ENCODE measurements around the gene CHRNB1. TPM values are rescaled to one million over a fixed set of nuclear protein-coding genes. Genes with fewer than 3 reads are reported as not detected.
"Not testable (repeated sequence)": the region's sequence is repeated elsewhere in the genome, so short reads cannot be mapped to it uniquely, and the experiment has no call there.

CHRNB1 gene
- total RNA-seq, 1 donor from 2014 or later: 5.9 TPM

GRCh38 chr17:7471729-7472128 is 26.9 kb downstream of the CHRNB1 start:
- intact Hi-C loops (cut with micrococcal nuclease): no loop called here
- Mint-ChIP-seq H3K27me3 (no peaks in the 10 kb centered on the region), H3K4me1 (peaks cover 47% of the 10 kb centered on the region), H3K36me3 (ENCODE audit: low read depth) (peaks cover 10% of the 10 kb centered on the region), H3K4me3 (no peak overlapping the region), H3K9me3 (no peaks in the 10 kb centered on the region), H3K27ac (peak overlapping the region; percentile 61)
- DNase-seq (no peak), ATAC-seq (ENCODE audit: low read depth) (no peak)
- ChIA-PET POLR2A (no interaction called here), CTCF (no interaction called here)
- no peak for TF ChIP-seq CTCF (IDR thresholded peaks at IDR 0.05)

- POLR2A ChIA-PET: interaction anchor here (0.6 to 5.6 kb wide), 3 partner anchors 10 to 1887 kb away, joined by 4 to 45 read pairs (median 28); partner anchors contain the start of gene POLR2A
- H3K36me3 Mint-ChIP-seq (ENCODE audit: low read depth); H3K9me3 Mint-ChIP-seq; H3K27me3 Mint-ChIP-seq; intact Hi-C loops (cut with micrococcal nuclease); DNase-seq; H3K27ac Mint-ChIP-seq; H3K4me3 Mint-ChIP-seq; ATAC-seq (ENCODE audit: low read depth): not testable (repeated sequence)
- CTCF ChIA-PET: interaction anchor here (1.6 to 2.0 kb wide), 2 partner anchors 38 to 150 kb away, joined by 3 to 6 read pairs; no protein-coding TSS in a partner anchor
- peaks cover 52% of the 10 kb centered on the region for H3K4me1 Mint-ChIP-seq
These were observed 29.9 kb downstream of the CHRNB1 start for GRCh38 chr17:7474767-7475166.

- no peak for TF ChIP-seq CTCF (IDR thresholded peaks at IDR 0.05)
- DNase-seq (no peak), ATAC-seq (ENCODE audit: low read depth) (no peak)
- peaks cover 4% of the 10 kb centered on the region for H3K36me3 Mint-ChIP-seq (ENCODE audit: low read depth)
- H3K27ac Mint-ChIP-seq: peak overlapping the region; percentile 46
- POLR2A ChIA-PET: interaction anchor here (0.5 to 5.6 kb wide), 8 partner anchors 9 to 108 kb away, joined by 3 to 45 read pairs (median 6); partner anchors contain the start of genes MPDU1, POLR2A and TMEM102
- no peak overlapping the region for H3K4me3 Mint-ChIP-seq
- peaks cover 62% of the 10 kb centered on the region for H3K4me1 Mint-ChIP-seq
- no peaks in the 10 kb centered on the region for H3K27me3 Mint-ChIP-seq
- intact Hi-C loops (cut with micrococcal nuclease): no loop called here
- CTCF ChIA-PET: interaction anchor here (1.6 to 2.0 kb wide), 2 partner anchors 39 to 151 kb away, joined by 3 to 6 read pairs; no protein-coding TSS in a partner anchor
- no peaks in the 10 kb centered on the region for H3K9me3 Mint-ChIP-seq
These were observed 31.0 kb downstream of the CHRNB1 start for GRCh38 chr17:7475764-7476422.

GRCh38 chr17:7476494-7476893 is 31.6 kb downstream of the CHRNB1 start:
- TF ChIP-seq CTCF (IDR thresholded peaks at IDR 0.05): no peak
- peak overlapping the region; percentile 37 for H3K27ac Mint-ChIP-seq
- peaks cover 61% of the 10 kb centered on the region for H3K4me1 Mint-ChIP-seq
- peak overlapping the region; percentile 21 for H3K4me3 Mint-ChIP-seq
- ATAC-seq (ENCODE audit: low read depth): no peak
- no peaks in the 10 kb centered on the region for H3K27me3 Mint-ChIP-seq
- peaks cover 4% of the 10 kb centered on the region for H3K36me3 Mint-ChIP-seq (ENCODE audit: low read depth)
- CTCF ChIA-PET: interaction anchor here (1.6 to 2.0 kb wide), 2 partner anchors 40 to 152 kb away, joined by 3 to 6 read pairs; no protein-coding TSS in a partner anchor
- no peak for DNase-seq
- POLR2A ChIA-PET: interaction anchor here (1.5 to 5.6 kb wide), 6 partner anchors 9 to 107 kb away, joined by 3 to 45 read pairs (median 6); partner anchors contain the start of genes MPDU1, POLR2A and TMEM102
- intact Hi-C loops (cut with micrococcal nuclease): no loop called here
- H3K9me3 Mint-ChIP-seq: no peaks in the 10 kb centered on the region

- POLR2A ChIA-PET: interaction anchor here (1.5 to 5.6 kb wide), 5 partner anchors 8 to 107 kb away, joined by 3 to 45 read pairs (median 6); partner anchors contain the start of genes MPDU1, POLR2A and TMEM102
- Mint-ChIP-seq H3K27me3 (no peaks in the 10 kb centered on the region), H3K27ac (peak overlapping the region; percentile 79), H3K9me3 (no peaks in the 10 kb centered on the region), H3K4me3 (peak overlapping the region; percentile 24), H3K4me1 (peaks cover 61% of the 10 kb centered on the region), H3K36me3 (ENCODE audit: low read depth) (peaks cover 4% of the 10 kb centered on the region)
- TF ChIP-seq CTCF (IDR thresholded peaks at IDR 0.05): no peak
- ATAC-seq (ENCODE audit: low read depth) (no peak), DNase-seq (no peak)
- CTCF ChIA-PET: interaction anchor here (2.0 kb wide), 1 partner anchor 40 kb away, joined by 6 read pairs; no protein-coding TSS in a partner anchor
- intact Hi-C loops (cut with micrococcal nuclease): no loop called here
These were observed 32.1 kb downstream of the CHRNB1 start for GRCh38 chr17:7476951-7477350.
